Spinal cord (tissue), 10 donors: ENCODE results near the gene PFDN5. TPM values are rescaled to one million over a fixed set of nuclear protein-coding genes. Genes with fewer than 3 reads are reported as not detected.

Experiments used
- DNase-seq, 6 donors: peaks; one replicate each; pipeline versions ENCODE4 v3.0.0 to v3.0.0-alpha.2; 2013 to 2015; ENCODE audit warnings: low spot score in 6 of 6, low read depth in 4 of 6
- H3K27ac ChIP-seq: one replicate; pipeline ENCODE4 v1.5.1; 2013; ENCODE audit warnings: low read depth, low read length, control low read depth
- H3K27me3 ChIP-seq: one replicate; pipeline ENCODE4 v1.6.1; 2013; ENCODE audit warnings: low read length; ENCODE audit not compliant: control insufficient read depth, insufficient read depth
- H3K36me3 ChIP-seq: one replicate; pipeline ENCODE4 v1.6.1; 2013; ENCODE audit warnings: low read length; ENCODE audit not compliant: control insufficient read depth, insufficient read depth
- H3K4me1 ChIP-seq: one replicate; pipeline ENCODE4 v1.6.1; 2013; ENCODE audit warnings: low read length; ENCODE audit not compliant: control insufficient read depth, insufficient read depth
- H3K4me3 ChIP-seq: one replicate; pipeline ENCODE4 v1.5.1; 2013; ENCODE audit warnings: low read depth, low read length, control low read depth
- H3K9me3 ChIP-seq: one replicate; pipeline ENCODE4 v1.6.1; 2013; ENCODE audit warnings: low read length; ENCODE audit not compliant: control insufficient read depth, insufficient read depth
- WGBS: methylation state at CpG from one replicate; pipeline ENCODE4 v1.1.5; 2013; ENCODE audit warnings: missing lambda C conversion rate; ENCODE audit not compliant: insufficient coverage; 5-methylcytosine and 5-hydroxymethylcytosine counted together
- polyA plus RNA-seq, 2 donors: library from polyadenylated mRNA; unstranded; fragments of 120-200 nt; gene quantifications; one replicate each; pipeline ENCODE4 v1.2.1, GENCODE V29; 2013; ENCODE audit not compliant: insufficient read length in 2 of 2
- total RNA-seq, 2 donors: library from RNA; depleted of rRNA in 1 of 2; stranded (reverse); fragments of 120-200 nt in 1 of 2; fragments of >200 nt in 1 of 2; gene quantifications; one replicate each; pipeline versions ENCODE4 v1.2.3 to v1.2.4, GENCODE V29; 2013 to 2014
- donor health status: healthy.

PFDN5 gene
- total and polyA plus RNA-seq, 4 donors, result 381 to 945 (median 568) TPM

DNA sequence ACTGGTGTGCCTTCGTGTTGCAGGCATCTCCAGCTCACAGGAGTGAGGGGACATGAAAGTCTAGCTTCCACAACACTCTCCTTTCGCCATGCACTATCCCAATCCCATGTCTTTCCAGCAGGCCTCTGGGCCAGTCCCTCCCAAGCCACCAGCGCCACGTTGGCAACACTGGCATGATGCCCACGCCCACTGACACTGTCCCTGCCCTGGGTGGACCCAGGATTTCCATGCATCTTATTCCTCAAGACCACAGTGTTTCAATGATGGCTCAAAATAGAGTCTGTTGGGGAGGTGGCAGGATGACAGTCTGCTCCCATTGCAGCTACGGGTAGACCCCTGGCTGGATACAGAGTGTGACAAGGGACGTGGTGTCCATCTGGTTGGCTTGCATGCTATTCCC is 38.5 kb downstream of the PFDN5 start:
- peaks cover 24% of the 10 kb centered on the region for H3K27me3 ChIP-seq
- H3K4me1 ChIP-seq, result peaks cover 16% of the 10 kb centered on the region
- 85% methylated on average over 4 of the region's 7 CpGs for WGBS

DNA sequence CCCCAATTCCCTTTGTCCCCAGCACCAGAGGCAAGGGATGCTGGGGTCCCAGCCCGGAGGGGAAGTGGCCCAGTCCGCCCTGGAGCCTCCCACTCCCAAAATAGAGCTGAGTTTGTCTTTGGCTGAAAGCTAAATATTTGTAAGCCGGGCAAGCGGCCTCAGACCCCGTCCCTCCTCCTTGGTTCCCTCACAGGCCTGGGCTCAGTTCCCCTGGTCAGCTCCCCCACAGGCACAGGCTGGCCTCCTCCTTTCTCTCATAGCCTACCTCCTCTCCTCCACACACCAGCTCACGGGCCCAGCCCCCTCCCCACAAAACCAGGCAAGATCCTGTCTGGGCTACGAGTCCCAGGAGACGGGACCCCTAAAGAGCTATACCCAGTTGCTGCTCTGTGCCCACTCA is 39.5 kb downstream of the PFDN5 start:
- Histone ChIP-seq H3K36me3 (no peaks in the 10 kb centered on the region), H3K4me1 (peaks cover 17% of the 10 kb centered on the region), H3K27ac (no peak overlapping the region), H3K9me3 (no peaks in the 10 kb centered on the region), H3K4me3 (no peak overlapping the region), H3K27me3 (peaks cover 26% of the 10 kb centered on the region)
- no peak for DNase-seq
- 65% methylated on average over 8 of the region's 8 CpGs for WGBS

More for the DNA sequence above, 38.5 kb downstream of the PFDN5 start:
- H3K36me3 ChIP-seq, result no peaks in the 10 kb centered on the region
- H3K9me3 ChIP-seq, result no peaks in the 10 kb centered on the region
- no peak overlapping the region for H3K4me3 ChIP-seq
- no peak overlapping the region for H3K27ac ChIP-seq
- DNase-seq, result no peak

DNA sequence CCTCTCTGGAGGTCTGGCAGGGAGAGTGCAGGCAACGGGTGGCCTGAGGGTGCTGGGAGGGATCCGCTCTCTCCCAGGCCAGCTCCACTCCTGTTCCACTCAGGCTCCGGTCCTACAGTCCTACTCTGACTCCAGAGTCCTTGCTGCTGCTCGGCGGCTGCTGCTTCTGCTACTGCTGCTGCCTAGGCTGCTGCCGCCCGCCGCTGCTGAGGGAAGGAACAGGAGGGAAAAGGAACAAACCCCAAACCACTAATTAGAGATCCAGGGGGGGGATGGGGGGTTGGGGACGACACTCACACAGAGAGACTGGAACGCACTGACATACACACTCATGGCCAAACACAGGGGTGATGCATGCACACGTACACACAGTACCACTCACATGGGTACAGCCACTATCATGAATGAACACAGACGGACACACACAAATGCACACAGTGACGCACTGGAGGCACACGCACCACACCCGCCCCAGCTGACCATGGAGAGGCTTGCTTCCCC is 40.9 kb downstream of the PFDN5 start, which contains the start of gene SP7:
Gene SP7 (minus strand): TSS at position 174 of the 501 bp plus-strand sequence. CDS start 708 bp downstream, outside the sequence.
- Histone ChIP-seq H3K27ac (no peak within 1 kb of the TSS), H3K4me3 (no peak within 1 kb of the TSS), H3K36me3 (no peaks in the 10 kb centered on the region), H3K27me3 (peaks cover 26% of the 10 kb centered on the region), H3K4me1 (peaks cover 17% of the 10 kb centered on the region), H3K9me3 (no peaks in the 10 kb centered on the region)
- 44% methylated on average over 7 of the region's 15 CpGs for WGBS
- DNase-seq, result no peak

GRCh38 chr12:53338017-53338416 is 42.7 kb downstream of the PFDN5 start:
- 45% methylated on average over 5 of the region's 11 CpGs for WGBS
- Histone ChIP-seq H3K9me3 (no peaks in the 10 kb centered on the region), H3K36me3 (no peaks in the 10 kb centered on the region), H3K4me3 (no peak overlapping the region), H3K27ac (no peak overlapping the region), H3K4me1 (peaks cover 13% of the 10 kb centered on the region), H3K27me3 (peaks cover 26% of the 10 kb centered on the region)
- no peak for DNase-seq

- Histone ChIP-seq H3K27me3 (peaks cover 26% of the 10 kb centered on the region), H3K9me3 (no peaks in the 10 kb centered on the region), H3K27ac (no peak overlapping the region), H3K4me3 (no peak overlapping the region), H3K4me1 (peaks cover 13% of the 10 kb centered on the region), H3K36me3 (no peaks in the 10 kb centered on the region)
- WGBS, result no CpG with 5 or more reads among the region's 6 CpGs
- DNase-seq, result no peak
Observed at GRCh38 chr12:53338916-53339315, 43.6 kb downstream of the PFDN5 start.

- Histone ChIP-seq H3K4me3 (no peak overlapping the region), H3K27ac (no peak overlapping the region), H3K4me1 (peaks cover 24% of the 10 kb centered on the region), H3K27me3 (peaks cover 21% of the 10 kb centered on the region), H3K9me3 (no peaks in the 10 kb centered on the region), H3K36me3 (no peaks in the 10 kb centered on the region)
- WGBS, result 86% methylated on average over 8 of the region's 9 CpGs
- DNase-seq, result no peak
Observed at GRCh38 chr12:53340398-53340797, 45.1 kb downstream of the PFDN5 start.

DNA sequence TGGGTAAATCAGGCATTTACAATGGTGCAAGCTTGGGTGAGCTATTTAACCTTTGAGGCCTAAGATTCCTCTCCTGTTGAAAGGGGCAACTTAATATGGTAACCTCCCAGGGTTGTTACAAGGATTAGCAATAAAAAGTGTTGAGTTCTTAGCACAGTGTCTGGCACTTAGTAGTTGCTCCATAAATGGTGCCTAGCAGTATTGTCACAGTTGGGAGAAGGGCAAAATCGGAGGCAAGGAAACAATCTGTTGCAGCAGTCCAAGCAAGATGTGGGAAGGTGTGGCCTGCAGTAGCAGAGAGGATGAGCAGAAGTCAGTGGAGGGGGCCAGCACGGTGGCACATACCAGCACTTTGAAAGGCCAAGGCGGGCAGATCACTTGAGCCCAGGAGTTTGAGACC is 48.1 kb downstream of the PFDN5 start:
- peaks cover 4% of the 10 kb centered on the region for H3K27me3 ChIP-seq
- H3K9me3 ChIP-seq, result no peaks in the 10 kb centered on the region
- peaks cover 21% of the 10 kb centered on the region for H3K4me1 ChIP-seq
- 54% methylated on average over 3 of the region's 3 CpGs for WGBS
- no peak for DNase-seq
- H3K4me3 ChIP-seq, result no peak overlapping the region
- H3K27ac ChIP-seq, result no peak overlapping the region
- H3K36me3 ChIP-seq, result no peaks in the 10 kb centered on the region

DNA sequence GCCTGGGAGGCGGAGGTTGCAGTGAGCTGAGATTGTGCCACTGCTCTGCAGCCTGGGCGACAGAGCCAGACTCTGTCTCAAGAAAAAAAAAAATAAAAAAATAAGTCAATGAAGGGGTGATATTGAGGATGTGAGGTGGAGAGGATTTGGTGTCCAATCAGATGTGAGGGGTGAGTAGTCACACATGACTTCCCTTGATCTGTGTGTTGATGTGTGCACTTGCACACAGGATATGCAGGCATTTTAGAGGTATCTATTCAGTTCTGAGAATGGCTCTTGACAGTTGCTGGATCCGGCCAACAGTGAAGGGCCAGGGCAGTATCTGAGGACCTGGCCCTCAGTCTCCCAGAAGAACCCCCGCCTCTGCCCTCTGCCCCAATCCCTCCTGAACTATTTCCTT is 48.6 kb downstream of the PFDN5 start:
- no peaks in the 10 kb centered on the region for H3K36me3 ChIP-seq
- 97% methylated on average over 4 of the region's 4 CpGs for WGBS
- DNase-seq, result no peak
- H3K9me3 ChIP-seq, result no peaks in the 10 kb centered on the region
- H3K27ac ChIP-seq, result no peak overlapping the region
- H3K4me1 ChIP-seq, result peaks cover 19% of the 10 kb centered on the region
- peaks cover under 1% of the 10 kb centered on the region for H3K27me3 ChIP-seq
- peak overlapping the region; percentile 75 for H3K4me3 ChIP-seq

DNA sequence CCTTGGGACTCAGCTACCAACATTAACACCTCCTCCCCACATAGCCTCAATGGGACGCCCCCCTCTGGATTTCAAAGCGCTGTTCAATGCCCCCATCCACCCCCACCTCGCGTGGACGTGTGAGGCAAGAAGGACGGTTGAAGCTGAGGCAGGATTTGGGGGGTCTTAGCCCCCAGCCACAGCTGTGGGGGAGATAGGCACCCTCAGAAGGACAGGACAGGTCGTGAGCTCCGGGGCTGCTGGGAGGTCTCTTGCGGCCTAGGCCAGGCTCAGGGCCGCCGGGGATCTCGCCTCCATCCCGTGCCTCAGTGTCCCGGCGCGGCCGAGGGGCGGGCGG is 49.1 kb downstream of the PFDN5 start:
- Histone ChIP-seq H3K9me3 (no peaks in the 10 kb centered on the region), H3K27me3 (no peaks in the 10 kb centered on the region), H3K36me3 (no peaks in the 10 kb centered on the region), H3K27ac (peak overlapping the region; percentile 85), H3K4me1 (peaks cover 18% of the 10 kb centered on the region), H3K4me3 (peak overlapping the region; percentile 75)
- DNase-seq, result peak in 2 of 6 donors; percentile 32 to 38
- WGBS, result 2% methylated on average over 16 of the region's 19 CpGs

GRCh38 chr12:53344824-53345485 is 49.6 kb downstream of the PFDN5 start:
- H3K9me3 ChIP-seq, result no peaks in the 10 kb centered on the region
- under 1% methylated on average over 48 of the region's 50 CpGs for WGBS
- peak overlapping the region; percentile 75 for H3K4me3 ChIP-seq
- no peaks in the 10 kb centered on the region for H3K27me3 ChIP-seq
- peaks cover 18% of the 10 kb centered on the region for H3K4me1 ChIP-seq
- peak overlapping the region; percentile 95 for H3K27ac ChIP-seq
- H3K36me3 ChIP-seq, result no peaks in the 10 kb centered on the region
- peak in 4 of 6 donors; percentile 63 to 93 (median 76) for DNase-seq
